Activated CD8-positive, alpha-beta T cell treated with anti-CD3 and anti-CD28 coated beads for 36 hours (primary cell): ENCODE data around the gene SNRNP25. TPM values are rescaled to one million over a fixed set of nuclear protein-coding genes. Genes with fewer than 3 reads are reported as not detected.

Source experiments
- ATAC-seq: fragments of 200-7000 bp; cut with Tn5 transposase; one replicate; pipeline ENCODE4 v1.10.0; 2021; ENCODE audit warnings: mild to moderate bottlenecking, moderate library complexity
- CTCF ChIA-PET: fragments of 350-600 bp; sonication (Branson Sonifier 250); formaldehyde crosslinking; loops from one replicate; lab custom pipeline; 2021; ENCODE audit warnings: antibody characterized with exemption; lab: Charles Lee
- POLR2A ChIA-PET: fragments of 350-600 bp; sonication (Branson Sonifier 250); formaldehyde crosslinking; loops from one replicate; lab custom pipeline; 2021; ENCODE audit warnings: antibody characterized with exemption; lab: Charles Lee
- DNase-seq: peaks from one replicate; pipeline ENCODE4 v3.0.0-alpha.2; 2020
- H3K27ac Mint-ChIP-seq: one replicate; pipeline ENCODE4 v1.8.0; 2021; ENCODE audit warnings: mild to moderate bottlenecking, mixed read lengths
- H3K27me3 Mint-ChIP-seq: one replicate; pipeline ENCODE4 v1.8.0; 2021; ENCODE audit warnings: mixed read lengths
- H3K36me3 Mint-ChIP-seq: one replicate; pipeline ENCODE4 v1.8.0; 2021; ENCODE audit warnings: low read depth, mixed read lengths
- H3K4me1 Mint-ChIP-seq: one replicate; pipeline ENCODE4 v1.8.0; 2021; ENCODE audit warnings: low read depth, mixed read lengths
- H3K4me3 Mint-ChIP-seq: one replicate; pipeline ENCODE4 v1.8.0; 2021; ENCODE audit warnings: mild to moderate bottlenecking, moderate library complexity, mixed read lengths
- H3K9me3 Mint-ChIP-seq: one replicate; pipeline ENCODE4 v1.8.0; 2021; ENCODE audit warnings: mixed read lengths
- CTCF ChIP-seq: fragments of 200-600 bp; IDR thresholded peaks from one replicate; pipeline ENCODE4 v1.8.0; 2022; ENCODE audit warnings: antibody characterized with exemption, mild to moderate bottlenecking
- intact Hi-C: fragments of 100-400 bp; cut with micrococcal nuclease; formaldehyde crosslinking; loops from one replicate; pipeline ENCODE4 v1.10.0; 2022
- total RNA-seq, 2 experiments: library from RNA; stranded (reverse); gene quantifications; one replicate each; pipeline ENCODE4 v1.2.3, GENCODE V29; 2021

Gene SNRNP25
- total RNA-seq, 2 experiments from 2014 or later, result 39.4 to 39.7 TPM

GRCh38 chr16:76535-77272 is 23.1 kb downstream of the SNRNP25 start:
- Mint-ChIP-seq H3K27ac (peak overlapping the region; percentile 73), H3K27me3 (peaks cover 19% of the 10 kb centered on the region), H3K36me3 (peaks cover 10% of the 10 kb centered on the region), H3K9me3 (no peaks in the 10 kb centered on the region), H3K4me1 (peaks cover 31% of the 10 kb centered on the region), H3K4me3 (peak overlapping the region; percentile 82)
- ChIA-PET CTCF (interaction anchor here (0.8 to 20.7 kb wide), 5 partner anchors 11 to 105 kb away, joined by 3 to 458 read pairs (median 10); partner anchors contain the start of gene HBQ1), POLR2A (interaction anchor here (0.7 to 2.3 kb wide), 10 partner anchors 9 to 105 kb away, joined by 3 to 11 read pairs (median 5); partner anchors contain the start of genes POLR3K and SNRNP25)
- intact Hi-C loops, result no loop called here
- peak; percentile 32 for DNase-seq
- TF ChIP-seq CTCF, result no peak
- ATAC-seq, result no peak

- Mint-ChIP-seq H3K9me3 (no peaks in the 10 kb centered on the region), H3K4me3 (peak overlapping the region; percentile 82), H3K27me3 (peaks cover 18% of the 10 kb centered on the region), H3K4me1 (peaks cover 31% of the 10 kb centered on the region), H3K36me3 (peaks cover 10% of the 10 kb centered on the region), H3K27ac (peak overlapping the region; percentile 73)
- ATAC-seq (peak; percentile 43), DNase-seq (peak; percentile 59)
- TF ChIP-seq CTCF, result no peak
- ChIA-PET CTCF (interaction anchor here (0.8 to 20.7 kb wide), 5 partner anchors 12 to 104 kb away, joined by 3 to 458 read pairs (median 10); partner anchors contain the start of gene HBQ1), POLR2A (interaction anchor here (0.7 to 2.3 kb wide), 10 partner anchors 9 to 104 kb away, joined by 3 to 11 read pairs (median 5); partner anchors contain the start of genes POLR3K and SNRNP25)
- intact Hi-C loops, result no loop called here
Observed at GRCh38 chr16:77273-77806, 23.7 kb downstream of the SNRNP25 start.

- H3K27ac Mint-ChIP-seq, result peak within 1 kb of the TSS; percentile 87
- no peaks in the 10 kb centered on the region for H3K9me3 Mint-ChIP-seq
- peaks cover 33% of the 10 kb centered on the region for H3K4me1 Mint-ChIP-seq
- intact Hi-C loops, result no loop called here
- ATAC-seq (peak; percentile 81), DNase-seq (peak; percentile 83)
- TF ChIP-seq CTCF, result no peak
- peaks cover 16% of the 10 kb centered on the region for H3K27me3 Mint-ChIP-seq
- ChIA-PET CTCF (interaction anchor here (1.9 to 20.7 kb wide), 4 partner anchors 12 to 103 kb away, joined by 6 to 458 read pairs (median 28); partner anchors contain the start of gene HBQ1), POLR2A (interaction anchor here (1.1 to 2.3 kb wide), 8 partner anchors 8 to 33 kb away, joined by 3 to 11 read pairs (median 5); partner anchors contain the start of genes POLR3K and SNRNP25)
- H3K4me3 Mint-ChIP-seq, result peak within 1 kb of the TSS; percentile 88
- H3K36me3 Mint-ChIP-seq, result peaks cover 10% of the 10 kb centered on the region
Observed at GRCh38 chr16:77807-78443, 24.3 kb downstream of the SNRNP25 start, which contains the start of gene MPG. TSS of gene MPG (plus strand) at chr16:78225. CDS start at chr16:78310, 85 bp downstream.

- peak; percentile 11 for ATAC-seq
- H3K36me3 Mint-ChIP-seq, result peaks cover 10% of the 10 kb centered on the region
- peak overlapping the region; percentile 88 for H3K4me3 Mint-ChIP-seq
- ChIA-PET CTCF (interaction anchor here (0.6 to 20.7 kb wide), 5 partner anchors 9 to 39 kb away, joined by 3 to 458 read pairs (median 6); partner anchors contain the start of genes POLR3K and SNRNP25), POLR2A (interaction anchor here (1.0 to 2.3 kb wide), 7 partner anchors 9 to 448 kb away, joined by 3 to 11 read pairs (median 5); partner anchors contain the start of genes POLR3K and SNRNP25)
- H3K9me3 Mint-ChIP-seq, result no peaks in the 10 kb centered on the region
- intact Hi-C loops, result no loop called here
- peaks cover 10% of the 10 kb centered on the region for H3K27me3 Mint-ChIP-seq
- no peak for TF ChIP-seq CTCF
- peaks cover 37% of the 10 kb centered on the region for H3K4me1 Mint-ChIP-seq
- H3K27ac Mint-ChIP-seq, result peak overlapping the region; percentile 87
- DNase-seq, result peak; percentile 27
Observed at GRCh38 chr16:78444-79150, 25.0 kb downstream of the SNRNP25 start.
